AG20443 (cell line): Measurements from ENCODE around the gene CNTROB.

Experiments
- DNase-seq: peaks from one replicate; pipeline ENCODE4 v3.0.0; 2012; ENCODE audit warnings: low spot score, mixed read lengths

Gene CNTROB

GRCh38 chr17:7984904-7985303 lies 52.9 kb downstream of the CNTROB start:
- no peak for DNase-seq

- peak; percentile 29 for DNase-seq
Measured at GRCh38 chr17:7987112-7987893, 55.3 kb downstream of the CNTROB start.

- DNase-seq, result peak; percentile 66
Measured at GRCh38 chr17:7988750-7989178, 56.8 kb downstream of the CNTROB start.

GRCh38 chr17:7989781-7990655 lies 58.0 kb downstream of the CNTROB start:
- DNase-seq, result peak; percentile 89

GRCh38 chr17:7992516-7992915 lies 60.5 kb downstream of the CNTROB start:
- DNase-seq, result peak; percentile 50

- DNase-seq, result no peak
Measured at GRCh38 chr17:7992924-7993323, 60.9 kb downstream of the CNTROB start.

- no peak for DNase-seq
Measured at GRCh38 chr17:7993972-7994589, 62.1 kb downstream of the CNTROB start.

GRCh38 chr17:7995724-7996123 lies 63.7 kb downstream of the CNTROB start:
- DNase-seq, result no peak

GRCh38 chr17:7997186-7997585 lies 65.2 kb downstream of the CNTROB start:
- no peak for DNase-seq
